ENCODE results near the gene MAST4. TPM values are rescaled to one million over a fixed set of nuclear protein-coding genes. Genes with fewer than 3 reads are reported as not detected.

The MAST4 gene
- total and polyA plus RNA-seq, 2 donors, result 12.9 to 69.1 TPM

DNA sequence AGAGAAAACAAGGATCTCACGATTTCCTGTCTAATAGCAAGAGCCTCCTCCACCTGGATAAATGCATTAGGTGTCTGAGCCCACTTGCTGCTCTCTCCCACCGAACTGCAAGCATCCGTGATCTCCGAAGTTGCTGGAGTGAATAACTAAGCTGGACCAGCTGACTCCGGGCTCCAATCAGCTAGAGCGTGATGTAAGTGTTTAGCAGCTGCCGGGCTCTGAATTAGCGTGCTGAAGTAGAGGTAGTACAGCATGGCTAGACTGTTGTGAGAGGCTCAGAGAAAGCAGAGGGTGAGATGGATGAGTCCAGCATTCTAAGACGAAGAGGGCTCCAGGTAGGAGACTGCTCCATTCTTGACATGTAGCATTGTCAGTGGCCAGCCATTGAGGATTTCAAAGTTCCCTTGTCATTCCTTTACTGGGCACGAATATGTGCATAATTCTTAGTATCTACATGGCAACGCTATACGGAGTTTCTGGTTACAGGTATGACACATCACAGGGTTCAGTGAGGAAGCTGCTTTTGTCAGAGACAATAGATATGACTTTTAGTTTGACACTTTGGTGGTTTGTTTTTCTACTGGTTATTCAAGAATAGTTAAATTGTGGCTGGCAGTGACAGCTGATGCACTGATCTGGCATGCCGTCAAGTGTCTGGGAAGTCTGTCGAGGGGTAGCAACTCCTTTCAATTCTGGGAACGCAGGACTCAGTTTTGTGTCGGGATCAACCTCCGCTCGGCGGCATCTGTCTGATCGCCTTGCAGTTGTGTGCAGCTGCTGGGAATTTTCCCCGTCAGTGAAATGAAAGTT is 232.6 kb downstream of the MAST4 start:
- WGBS, result 1% methylated on average over 21 of the region's 21 CpGs
- Histone ChIP-seq H3K36me3 (ENCODE audit: insufficient read depth) (no peaks in the 10 kb centered on the region), H3K27ac (ENCODE audit: low read depth) (no peak overlapping the region), H3K4me1 (ENCODE audit: insufficient read depth) (no peaks in the 10 kb centered on the region), H3K4me3 (ENCODE audit: low read depth, low read length) (peak overlapping the region; percentile 30)
- DNase-seq (ENCODE audit: extremely low spot score), result peak; percentile 66

DNA sequence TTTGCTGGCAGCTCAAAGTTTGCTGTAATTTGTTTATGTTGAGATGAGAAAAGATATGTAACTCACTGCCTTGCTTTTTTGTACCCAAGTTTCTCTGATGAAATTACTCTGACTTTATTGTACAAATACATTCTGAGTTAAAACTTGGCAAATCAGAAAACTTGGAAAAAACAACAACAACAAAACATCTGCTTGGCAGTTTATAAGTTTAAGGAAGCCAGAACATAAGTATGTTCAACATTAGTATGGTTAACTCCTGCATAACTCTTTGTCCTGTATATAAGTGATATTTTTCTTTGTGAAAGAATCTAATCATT is 233.1 kb downstream of the MAST4 start:
- Histone ChIP-seq H3K4me1 (ENCODE audit: insufficient read depth) (no peaks in the 10 kb centered on the region), H3K4me3 (ENCODE audit: low read depth, low read length) (peak overlapping the region; percentile 30), H3K27ac (ENCODE audit: low read depth) (no peak overlapping the region), H3K36me3 (ENCODE audit: insufficient read depth) (no peaks in the 10 kb centered on the region)
- DNase-seq (ENCODE audit: extremely low spot score), result peak; percentile 60

DNA sequence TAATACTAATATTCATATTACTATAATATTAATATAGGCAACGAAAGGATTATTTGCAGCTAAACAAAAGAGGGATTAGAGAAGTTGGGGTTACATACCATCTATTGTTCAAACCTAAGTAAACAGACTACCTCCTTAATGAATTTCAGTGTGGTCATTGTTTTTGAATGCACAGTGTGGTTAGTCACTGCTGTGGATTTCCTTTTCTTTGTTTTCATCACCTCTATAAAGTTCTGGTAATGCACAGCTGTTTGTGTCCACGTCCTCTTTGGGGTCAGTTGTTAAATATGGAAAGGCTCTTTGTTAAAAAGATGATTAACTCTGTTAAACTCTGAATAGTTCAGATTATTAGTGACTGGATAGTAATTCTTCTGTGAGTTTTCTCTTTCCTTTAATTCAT is 233.6 kb downstream of the MAST4 start:
- no peak for DNase-seq (ENCODE audit: extremely low spot score)
- Histone ChIP-seq H3K4me1 (ENCODE audit: insufficient read depth) (no peaks in the 10 kb centered on the region), H3K4me3 (ENCODE audit: low read depth, low read length) (no peak overlapping the region), H3K36me3 (ENCODE audit: insufficient read depth) (no peaks in the 10 kb centered on the region), H3K27ac (ENCODE audit: low read depth) (no peak overlapping the region)
- 34% methylated on average over 2 of the region's 2 CpGs for WGBS

DNA sequence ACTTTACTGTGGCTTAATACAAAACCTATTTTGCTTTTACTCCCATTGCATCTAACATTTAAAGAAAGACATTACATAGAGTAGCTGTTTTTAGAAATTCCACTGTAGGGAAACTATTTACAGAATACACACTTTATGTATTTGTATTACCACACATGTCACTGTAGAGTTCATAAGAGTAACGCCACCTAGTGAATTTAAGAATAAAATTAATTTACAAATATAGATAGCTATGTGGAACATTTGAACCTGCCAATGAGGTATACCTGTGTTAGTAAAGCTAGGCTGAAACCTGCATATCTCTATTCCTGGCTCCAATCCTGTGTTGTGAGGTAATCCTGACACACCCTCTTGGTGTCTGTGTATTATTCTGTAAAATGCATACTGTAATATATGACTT is 234.4 kb downstream of the MAST4 start:
- no peak overlapping the region for H3K4me3 ChIP-seq (ENCODE audit: low read depth, low read length)
- H3K27ac ChIP-seq (ENCODE audit: low read depth), result no peak overlapping the region
- 37% methylated on average over 1 of the region's 1 CpG for WGBS
- H3K36me3 ChIP-seq (ENCODE audit: insufficient read depth), result no peaks in the 10 kb centered on the region
- DNase-seq (ENCODE audit: extremely low spot score), result no peak
- no peaks in the 10 kb centered on the region for H3K4me1 ChIP-seq (ENCODE audit: insufficient read depth)

DNA sequence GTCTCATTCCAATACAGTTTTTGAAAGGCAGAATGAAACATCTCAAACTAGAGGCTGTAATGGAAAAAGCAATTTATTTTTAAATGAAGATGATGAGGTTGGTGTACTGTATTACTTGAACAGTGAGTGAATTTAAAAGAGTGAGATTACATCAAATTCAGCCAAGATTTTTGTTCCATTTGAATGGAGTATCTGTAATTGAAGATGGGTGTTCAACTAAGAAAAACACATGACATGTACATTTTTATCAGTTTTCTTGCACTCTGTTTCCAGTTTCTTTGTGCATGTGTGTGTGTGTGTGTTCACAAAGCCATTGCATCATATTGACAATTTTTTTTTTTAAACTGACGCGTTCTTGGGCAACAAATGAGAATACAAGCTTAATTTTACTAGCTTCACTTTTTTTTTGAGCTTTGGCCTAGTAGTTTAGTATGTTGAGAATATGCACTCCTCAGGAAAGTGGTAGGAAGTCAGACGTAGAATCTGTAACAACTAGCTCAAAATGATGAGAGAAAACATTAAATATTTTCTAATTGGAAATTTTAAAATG is 243.5 kb downstream of the MAST4 start:
- Histone ChIP-seq H3K4me3 (ENCODE audit: low read depth, low read length) (no peak overlapping the region), H3K36me3 (ENCODE audit: insufficient read depth) (no peaks in the 10 kb centered on the region), H3K4me1 (ENCODE audit: insufficient read depth) (no peaks in the 10 kb centered on the region), H3K27ac (ENCODE audit: low read depth) (no peak overlapping the region)
- DNase-seq (ENCODE audit: extremely low spot score), result no peak
- 83% methylated on average over 3 of the region's 3 CpGs for WGBS

DNA sequence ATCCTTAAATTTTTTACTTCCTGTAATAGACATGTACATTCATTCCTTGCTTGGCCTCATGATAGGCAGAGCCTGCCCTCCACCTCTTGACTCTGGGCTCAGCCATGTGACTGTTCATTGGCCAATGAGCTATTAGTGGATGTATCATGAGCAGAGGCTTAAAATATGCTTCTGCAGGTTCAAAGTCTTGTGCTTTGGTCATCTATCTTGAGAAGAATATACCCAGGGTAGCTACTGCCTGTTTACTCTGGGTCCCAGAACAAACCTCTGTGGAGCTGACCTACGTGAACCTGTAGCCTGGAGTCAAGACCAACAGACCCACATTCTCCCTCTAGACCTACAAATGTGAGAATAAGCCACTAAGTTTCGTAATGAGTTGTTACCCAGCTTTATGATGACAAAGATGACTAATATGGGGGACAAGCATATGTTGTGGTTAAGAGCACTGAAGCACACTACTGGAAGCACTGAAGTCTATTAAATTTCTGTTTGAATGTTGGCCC is 244.4 kb downstream of the MAST4 start:
- no peaks in the 10 kb centered on the region for H3K4me1 ChIP-seq (ENCODE audit: insufficient read depth)
- WGBS, result 59% methylated on average over 2 of the region's 2 CpGs
- no peaks in the 10 kb centered on the region for H3K36me3 ChIP-seq (ENCODE audit: insufficient read depth)
- H3K4me3 ChIP-seq (ENCODE audit: low read depth, low read length), result no peak overlapping the region
- DNase-seq (ENCODE audit: extremely low spot score), result no peak
- no peak overlapping the region for H3K27ac ChIP-seq (ENCODE audit: low read depth)

DNA sequence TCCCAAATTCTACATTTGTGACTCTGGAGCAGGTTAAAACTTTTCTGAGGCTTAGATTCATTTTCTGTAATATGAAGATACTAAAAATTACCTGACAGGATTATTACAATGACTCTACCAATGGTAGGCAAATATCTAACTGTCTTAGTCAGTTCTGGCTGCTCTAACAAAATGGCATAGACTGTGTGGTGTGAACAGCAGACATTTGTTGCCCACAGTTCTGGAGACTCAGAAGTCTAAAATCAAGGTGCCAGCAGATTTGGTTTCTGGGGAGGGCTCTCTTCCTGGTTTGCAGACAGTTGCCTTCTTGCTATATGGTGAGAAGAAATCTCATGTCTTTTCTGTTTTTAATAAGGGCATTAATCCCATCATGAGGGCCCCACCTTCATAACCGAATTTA is 245.1 kb downstream of the MAST4 start:
- 85% methylated on average over 1 of the region's 1 CpG for WGBS
- Histone ChIP-seq H3K27ac (ENCODE audit: low read depth) (no peak overlapping the region), H3K4me1 (ENCODE audit: insufficient read depth) (no peaks in the 10 kb centered on the region), H3K36me3 (ENCODE audit: insufficient read depth) (no peaks in the 10 kb centered on the region), H3K4me3 (ENCODE audit: low read depth, low read length) (no peak overlapping the region)
- no peak for DNase-seq (ENCODE audit: extremely low spot score)

DNA sequence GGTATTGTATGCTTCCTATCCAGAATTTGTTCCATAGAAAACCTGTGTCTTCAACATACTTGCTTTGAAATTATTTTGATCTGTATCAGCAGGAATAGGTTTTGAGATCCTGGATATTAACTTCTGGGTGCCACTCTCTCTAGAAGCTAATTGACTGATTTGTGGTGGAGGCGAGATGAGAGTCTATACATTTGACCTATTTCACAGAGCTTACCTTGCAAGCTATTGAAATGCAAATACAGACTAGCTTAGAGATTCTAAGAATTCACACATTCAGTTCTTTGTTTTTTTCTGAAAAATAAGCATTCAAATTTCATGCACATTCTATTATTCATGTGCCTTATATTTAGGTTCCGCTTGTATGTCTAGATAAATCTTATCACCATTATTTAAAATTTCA is 246.3 kb downstream of the MAST4 start:
- Histone ChIP-seq H3K4me1 (ENCODE audit: insufficient read depth) (no peaks in the 10 kb centered on the region), H3K36me3 (ENCODE audit: insufficient read depth) (no peaks in the 10 kb centered on the region), H3K4me3 (ENCODE audit: low read depth, low read length) (no peak overlapping the region), H3K27ac (ENCODE audit: low read depth) (no peak overlapping the region)
- no peak for DNase-seq (ENCODE audit: extremely low spot score)
- WGBS, result 98% methylated on average over 2 of the region's 2 CpGs

DNA sequence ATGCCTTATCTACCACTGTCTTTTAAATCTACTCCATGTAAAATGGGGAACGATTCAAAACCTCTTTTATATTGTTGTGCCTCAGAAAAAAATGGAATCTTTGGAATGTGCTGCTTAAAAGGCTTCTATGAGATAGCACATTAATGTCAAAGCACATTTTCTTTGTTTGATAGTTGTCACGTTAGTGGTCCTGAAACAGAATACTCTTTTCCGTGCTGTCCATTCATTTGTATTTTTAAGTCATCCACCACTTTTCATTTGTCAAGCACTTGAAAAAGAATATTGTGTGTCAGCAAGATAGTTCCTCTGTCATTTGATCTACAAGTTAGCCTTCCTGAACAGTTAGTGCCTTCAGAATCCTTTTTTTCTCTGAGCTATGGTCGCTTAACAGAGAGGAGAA is 246.9 kb downstream of the MAST4 start:
- no peak for DNase-seq (ENCODE audit: extremely low spot score)
- H3K4me1 ChIP-seq (ENCODE audit: insufficient read depth), result no peaks in the 10 kb centered on the region
- no peak overlapping the region for H3K27ac ChIP-seq (ENCODE audit: low read depth)
- H3K36me3 ChIP-seq (ENCODE audit: insufficient read depth), result no peaks in the 10 kb centered on the region
- no peak overlapping the region for H3K4me3 ChIP-seq (ENCODE audit: low read depth, low read length)
- WGBS, result 69% methylated on average over 4 of the region's 4 CpGs

DNA sequence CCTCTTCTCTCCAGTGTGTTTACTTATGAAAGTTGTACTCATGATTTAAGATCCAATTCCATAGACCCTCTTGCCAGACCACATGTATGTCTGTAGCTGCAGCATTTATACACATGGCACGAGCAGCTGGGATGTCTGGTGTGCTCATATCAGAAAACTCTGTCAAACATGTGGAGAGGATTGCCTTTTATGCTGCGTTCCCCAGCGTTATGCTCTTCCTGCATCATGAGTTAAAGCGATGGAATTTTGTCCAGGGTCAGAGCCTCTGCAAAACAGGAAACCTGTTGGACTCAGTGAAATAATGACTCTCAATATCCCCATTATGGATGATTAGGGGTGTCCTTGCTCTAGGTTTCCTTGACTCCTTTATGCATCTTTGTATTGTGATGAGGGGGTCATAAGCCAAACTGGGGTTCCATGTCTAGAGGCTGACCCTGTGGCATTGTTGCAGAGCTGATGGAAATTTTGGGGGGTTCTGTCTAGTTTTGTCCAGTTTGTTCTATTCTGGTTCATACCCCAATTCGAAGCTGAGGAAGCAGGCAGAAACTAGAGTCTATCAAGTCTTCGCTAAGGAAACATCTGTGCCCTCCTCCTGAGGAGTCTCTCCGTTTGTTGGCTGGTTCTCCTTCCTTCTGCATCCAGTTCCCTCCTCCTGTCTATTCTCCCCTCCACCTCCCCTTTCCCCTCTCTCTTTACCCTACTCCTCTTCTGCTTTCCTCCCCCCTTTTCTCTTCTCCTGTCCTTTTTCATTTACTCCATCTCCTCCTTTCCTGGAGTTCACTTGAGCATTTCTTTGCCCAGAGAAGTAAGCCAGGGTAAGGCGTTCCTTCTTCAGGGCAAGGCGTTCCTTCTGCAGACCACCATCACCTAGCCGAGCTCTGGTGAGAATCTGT is 252.8 kb downstream of the MAST4 start:
- WGBS, result 53% methylated on average over 10 of the region's 10 CpGs
- DNase-seq (ENCODE audit: extremely low spot score), result no peak
- H3K27ac ChIP-seq (ENCODE audit: low read depth), result no peak overlapping the region
- no peak overlapping the region for H3K4me3 ChIP-seq (ENCODE audit: low read depth, low read length)
- no peaks in the 10 kb centered on the region for H3K36me3 ChIP-seq (ENCODE audit: insufficient read depth)
- no peaks in the 10 kb centered on the region for H3K4me1 ChIP-seq (ENCODE audit: insufficient read depth)

DNA sequence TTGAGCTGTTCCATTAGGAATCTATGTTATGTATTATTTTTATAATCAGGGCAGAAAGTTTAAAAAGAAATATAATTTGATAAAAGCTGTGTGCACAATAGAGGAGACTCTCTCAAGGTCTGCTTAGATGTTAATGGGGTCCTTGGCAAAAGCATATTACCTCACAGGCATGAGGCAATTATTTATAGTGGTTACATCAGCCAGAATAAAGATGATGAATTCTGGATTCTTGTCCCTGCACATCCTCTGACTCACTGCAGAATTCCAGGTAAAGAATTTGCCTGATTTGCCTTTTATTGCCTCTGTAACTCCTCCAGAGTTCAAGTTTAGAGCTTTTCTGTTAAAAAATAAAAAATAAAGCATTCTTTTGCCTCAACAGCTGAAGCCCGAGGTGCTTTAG is 253.6 kb downstream of the MAST4 start:
- Histone ChIP-seq H3K4me1 (ENCODE audit: insufficient read depth) (no peaks in the 10 kb centered on the region), H3K36me3 (ENCODE audit: insufficient read depth) (no peaks in the 10 kb centered on the region), H3K27ac (ENCODE audit: low read depth) (no peak overlapping the region), H3K4me3 (ENCODE audit: low read depth, low read length) (no peak overlapping the region)
- WGBS, result 68% methylated on average over 1 of the region's 1 CpG
- no peak for DNase-seq (ENCODE audit: extremely low spot score)

DNA sequence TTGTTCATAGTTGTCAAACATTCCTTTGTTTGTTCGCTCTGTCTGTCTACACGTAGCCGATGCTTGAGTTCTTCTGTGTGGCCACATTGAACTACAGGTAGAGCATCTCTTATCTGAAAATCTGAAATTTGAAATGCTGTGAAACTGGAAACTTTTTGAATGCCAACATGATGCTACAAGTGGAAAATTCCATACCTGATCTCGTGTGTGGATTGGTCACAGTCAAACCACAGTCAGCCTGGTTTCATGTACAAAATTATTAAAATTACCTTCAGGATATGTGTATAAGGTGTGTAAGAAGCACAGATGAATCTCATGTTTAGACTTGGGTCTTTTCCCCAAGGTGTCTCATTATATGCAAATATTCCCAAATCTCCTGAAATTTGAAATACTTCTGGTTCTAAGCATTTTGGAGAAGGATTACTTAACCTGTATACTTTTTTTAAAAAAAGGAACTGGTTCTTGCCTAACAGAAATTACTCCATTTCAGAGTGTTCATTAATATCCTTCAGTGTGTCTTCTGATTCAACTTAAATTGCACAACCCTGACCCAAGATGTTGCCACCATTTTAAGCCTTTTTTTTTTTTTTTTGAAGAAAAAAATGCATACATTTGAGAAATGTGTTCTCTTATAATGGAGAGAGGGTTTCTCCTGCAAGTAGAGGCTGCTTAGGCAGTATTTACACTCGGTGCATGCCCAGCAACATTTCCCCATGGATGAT is 254.3 kb downstream of the MAST4 start:
- DNase-seq (ENCODE audit: extremely low spot score), result no peak
- no peak overlapping the region for H3K27ac ChIP-seq (ENCODE audit: low read depth)
- H3K4me3 ChIP-seq (ENCODE audit: low read depth, low read length), result no peak overlapping the region
- no peaks in the 10 kb centered on the region for H3K4me1 ChIP-seq (ENCODE audit: insufficient read depth)
- 82% methylated on average over 5 of the region's 5 CpGs for WGBS
- H3K36me3 ChIP-seq (ENCODE audit: insufficient read depth), result no peaks in the 10 kb centered on the region

DNA sequence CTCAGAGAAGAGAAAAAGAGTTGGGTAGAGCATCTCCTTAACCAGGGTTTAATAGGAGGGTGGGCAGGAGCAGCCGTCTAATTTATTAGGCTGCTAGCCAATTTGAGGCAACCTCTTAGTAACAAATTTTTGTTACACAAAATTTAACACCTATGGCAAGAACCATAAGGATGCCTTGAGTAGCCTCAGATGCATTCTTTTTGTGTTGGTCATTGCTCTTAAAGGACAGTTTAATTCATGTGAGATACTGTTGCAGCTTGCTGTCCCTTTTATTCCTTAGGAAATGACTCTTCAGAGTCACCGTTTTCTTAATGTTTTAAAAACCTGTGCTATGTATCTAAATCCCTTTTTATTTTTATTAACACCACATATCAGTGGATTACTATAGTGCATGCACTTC is 255.1 kb downstream of the MAST4 start:
- no peaks in the 10 kb centered on the region for H3K36me3 ChIP-seq (ENCODE audit: insufficient read depth)
- 29% methylated on average over 2 of the region's 2 CpGs for WGBS
- H3K27ac ChIP-seq (ENCODE audit: low read depth), result no peak overlapping the region
- DNase-seq (ENCODE audit: extremely low spot score), result no peak
- H3K4me1 ChIP-seq (ENCODE audit: insufficient read depth), result no peaks in the 10 kb centered on the region
- H3K4me3 ChIP-seq (ENCODE audit: low read depth, low read length), result no peak overlapping the region

Measured in urinary bladder (tissue), 4 donors.